Liver (tissue), 9 donors: Measurements from ENCODE around the gene GGA1. TPM values are rescaled to one million over a fixed set of nuclear protein-coding genes. Genes with fewer than 3 reads are reported as not detected.
A peak's percentile ranks its signal among the peaks of the same experiment; 100 is the strongest.

ENCODE experiments used
- DNase-seq: peaks from one replicate; pipeline ENCODE4 v3.0.0-alpha.2; 2017; ENCODE audit warnings: low spot score
- H3K27ac ChIP-seq, 2 donors: one replicate each; pipeline ENCODE4 v1.7.0; 2013; ENCODE audit warnings: inconsistent platforms in 2 of 2, low read length in 2 of 2, control low read depth in 1 of 2, low read depth in 1 of 2, mild to moderate bottlenecking in 1 of 2
- H3K27me3 ChIP-seq, 4 donors: one replicate each; pipeline versions ENCODE4 v1.6.1 to v1.7.0; 2013; ENCODE audit warnings: low read length in 3 of 4, inconsistent platforms in 1 of 4, mild to moderate bottlenecking in 1 of 4, moderate library complexity in 1 of 4; ENCODE audit not compliant: control insufficient read depth in 4 of 4, insufficient read depth in 4 of 4
- H3K36me3 ChIP-seq, 4 donors: one replicate each; pipeline versions ENCODE4 v1.6.1 to v1.7.0; 2013; ENCODE audit warnings: low read length in 3 of 4, mild to moderate bottlenecking in 3 of 4, low read depth in 1 of 4, moderate library complexity in 1 of 4; ENCODE audit not compliant: control insufficient read depth in 4 of 4, insufficient read depth in 3 of 4
- H3K4me1 ChIP-seq, 4 donors: one replicate each; pipeline versions ENCODE4 v1.6.1 to v1.7.0; 2013; ENCODE audit warnings: low read length in 3 of 4, mild to moderate bottlenecking in 3 of 4, moderate library complexity in 1 of 4; ENCODE audit not compliant: control insufficient read depth in 4 of 4, insufficient read depth in 4 of 4
- H3K4me3 ChIP-seq, 3 donors: one replicate each; pipeline versions ENCODE4 v1.6.1 to v1.7.0; 2013; ENCODE audit warnings: low read length in 3 of 3, control low read depth in 1 of 3, low read depth in 1 of 3, mild to moderate bottlenecking in 1 of 3
- H3K9ac ChIP-seq, 2 donors: one replicate each; pipeline ENCODE4 v1.7.0; 2013; ENCODE audit warnings: low read length in 2 of 2, mild to moderate bottlenecking in 2 of 2, moderate library complexity in 2 of 2, control low read depth in 1 of 2, low read depth in 1 of 2
- H3K9me3 ChIP-seq, 4 donors: one replicate each; pipeline versions ENCODE4 v1.6.1 to v1.7.0; 2013; ENCODE audit warnings: low read length in 3 of 4; ENCODE audit not compliant: control insufficient read depth in 4 of 4
- ATF3 ChIP-seq: IDR thresholded peaks from 2 replicates; pipeline ENCODE4 v1.6.1; 2016; ENCODE audit warnings: antibody characterized with exemption
- EGR1 ChIP-seq, 2 donors: IDR thresholded peaks; 2 replicates each; pipeline ENCODE4 v1.6.1; 2016 to 2018; ENCODE audit warnings: antibody characterized with exemption in 2 of 2, low read depth in 2 of 2
- FOXA1 ChIP-seq: IDR thresholded peaks from 2 replicates; pipeline ENCODE4 v1.6.1; 2016; ENCODE audit warnings: antibody characterized with exemption
- FOXA2 ChIP-seq: IDR thresholded peaks from 2 replicates; pipeline ENCODE4 v1.6.1; 2016; ENCODE audit warnings: antibody characterized with exemption
- GABPA ChIP-seq, 2 donors: IDR thresholded peaks in 1 of 2; conservative IDR thresholded peaks in 1 of 2; 2 replicates each; pipeline ENCODE4 v1.6.1; 2016; ENCODE audit warnings: antibody characterized with exemption in 2 of 2, mild to moderate bottlenecking in 1 of 2, moderate library complexity in 1 of 2
- HNF4A ChIP-seq, 2 donors: conservative IDR thresholded peaks; 2 replicates each; pipeline ENCODE4 v1.6.1; 2016; ENCODE audit warnings: antibody characterized with exemption in 2 of 2, mild to moderate bottlenecking in 2 of 2
- HNF4G ChIP-seq: IDR thresholded peaks from 2 replicates; pipeline ENCODE4 v1.6.1; 2016; ENCODE audit warnings: antibody characterized with exemption
- JUND ChIP-seq, 2 donors: IDR thresholded peaks; 2 replicates each; pipeline ENCODE4 v1.6.1; 2016; ENCODE audit warnings: antibody characterized with exemption in 2 of 2
- MAX ChIP-seq: IDR thresholded peaks from 2 replicates; pipeline ENCODE4 v1.6.1; 2016; ENCODE audit warnings: antibody characterized with exemption
- NR2F2 ChIP-seq: IDR thresholded peaks from 2 replicates; pipeline ENCODE4 v1.6.1; 2016; ENCODE audit warnings: antibody characterized with exemption
- RAD21 ChIP-seq, 2 donors: IDR thresholded peaks; 2 replicates each; pipeline ENCODE4 v1.6.1; 2016; ENCODE audit warnings: antibody characterized with exemption in 2 of 2, mild to moderate bottlenecking in 2 of 2
- RXRA ChIP-seq, 2 donors: IDR thresholded peaks; 2 replicates each; pipeline ENCODE4 v1.6.1; 2017 to 2018; ENCODE audit warnings: antibody characterized with exemption in 2 of 2, mild to moderate bottlenecking in 1 of 2
- SP1 ChIP-seq: IDR thresholded peaks from 2 replicates; pipeline ENCODE4 v1.6.1; 2018; ENCODE audit warnings: antibody characterized with exemption, mild to moderate bottlenecking
- TAF1 ChIP-seq: conservative IDR thresholded peaks from 2 replicates; pipeline ENCODE4 v1.6.1; 2016; ENCODE audit warnings: antibody characterized with exemption, mild to moderate bottlenecking
- YY1 ChIP-seq: IDR thresholded peaks from 2 replicates; pipeline ENCODE4 v1.6.1; 2016; ENCODE audit warnings: antibody characterized with exemption, mild to moderate bottlenecking
- WGBS: extraction: QIAGEN DNeasy Blood & Tissue Kit; methylation state at CpG from one replicate; pipeline ENCODE4 v1.1.7; 2013; 5-methylcytosine and 5-hydroxymethylcytosine counted together
- polyA plus RNA-seq, 2 donors: library from polyadenylated mRNA; stranded (reverse) in 1 of 2; unstranded in 1 of 2; fragments of 200-250 nt in 1 of 2; fragments of >200 nt in 1 of 2; fragmentation: Nextera tagmentation in 1 of 2; extraction: Ambion mirVana in 1 of 2; gene quantifications; one replicate each; pipeline versions ENCODE4 v1.2.1 to v1.2.3, GENCODE V29; 2013 to 2015
- total RNA-seq, 2 donors: library from RNA; depleted of rRNA; stranded (reverse); fragments of >200 nt; gene quantifications; one replicate each; pipeline ENCODE4 v1.2.3, GENCODE V29; 2014
- TF ChIP-seq, protein P1 (sequence below): fragments of 150-350 bp; IDR thresholded peaks from 2 replicates; pipeline ENCODE4 v1.5.1; 2017; ENCODE audit warnings: improper control_type of control experiment, low read depth, low read length; ENCODE audit not compliant: missing input control
- donor health status: healthy.
- donor health status: healthy.
- donor health status: healthy.
- donor health status: healthy.
- donor health status: healthy.

Gene GGA1
- total and polyA plus RNA-seq, 4 donors = 15.1 to 26.4 (median 17.8) TPM

- Histone ChIP-seq H3K27me3 (no peaks in the 10 kb centered on the region), H3K9me3 (no peaks in the 10 kb centered on the region), H3K36me3 (no peaks in the 10 kb centered on the region), H3K9ac (no peak overlapping the region), H3K4me1 (peaks cover 0 to 25% (median 15%) of the 10 kb centered on the region in 4 donors), H3K4me3 (no peak overlapping the region), H3K27ac (no peak overlapping the region)
- WGBS = 89% methylated on average over 6 of the region's 6 CpGs
- DNase-seq = no peak
- TF ChIP-seq HNF4G (no peak), RXRA (IDR thresholded peaks at IDR 0.05) (no peak), ATF3 (no peak), GABPA (IDR thresholded peaks at IDR 0.05 in 1 of 2, conservative IDR thresholded peaks at IDR 0.05 in 1 of 2) (no peak)
These were observed 4.6 kb upstream of the GGA1 start for GRCh38 chr22:37604074-37604473.

DNA sequence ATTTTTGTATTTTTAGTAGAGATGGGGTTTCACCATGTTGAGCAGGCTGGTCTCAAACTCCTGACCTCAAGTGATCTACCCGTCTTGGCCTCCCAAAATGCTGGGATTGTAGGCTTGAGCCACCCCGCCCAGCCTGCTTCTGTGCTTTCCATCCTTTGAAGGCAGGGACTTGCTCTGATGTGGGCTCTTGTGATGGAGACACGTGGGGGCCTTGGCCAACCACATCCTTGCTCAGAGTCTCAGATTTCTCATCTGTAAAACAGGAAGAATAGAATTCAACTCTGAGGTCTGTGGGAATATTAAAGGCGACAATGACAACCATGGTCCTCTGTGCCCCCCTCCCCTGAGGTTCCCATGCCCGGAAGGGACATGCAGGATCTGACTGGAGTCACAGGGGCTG is 3.8 kb upstream of the GGA1 start:
- no peak overlapping the region for H3K4me3 ChIP-seq
- TF ChIP-seq MAX (no peak), FOXA1 (no peak), JUND (IDR thresholded peaks at IDR 0.05) (no peak), ATF3 (no peak), SP1 (no peak), TAF1 (no peak)
- peaks cover 1 to 33% (median 22%) of the 10 kb centered on the region in 4 donors for H3K4me1 ChIP-seq
- no peak overlapping the region for H3K27ac ChIP-seq
- DNase-seq = no peak
- H3K27me3 ChIP-seq = no peaks in the 10 kb centered on the region
- no peaks in the 10 kb centered on the region for H3K9me3 ChIP-seq
- no peaks in the 10 kb centered on the region for H3K36me3 ChIP-seq
- 73% methylated on average over 5 of the region's 5 CpGs for WGBS
- no peak overlapping the region for H3K9ac ChIP-seq

DNA sequence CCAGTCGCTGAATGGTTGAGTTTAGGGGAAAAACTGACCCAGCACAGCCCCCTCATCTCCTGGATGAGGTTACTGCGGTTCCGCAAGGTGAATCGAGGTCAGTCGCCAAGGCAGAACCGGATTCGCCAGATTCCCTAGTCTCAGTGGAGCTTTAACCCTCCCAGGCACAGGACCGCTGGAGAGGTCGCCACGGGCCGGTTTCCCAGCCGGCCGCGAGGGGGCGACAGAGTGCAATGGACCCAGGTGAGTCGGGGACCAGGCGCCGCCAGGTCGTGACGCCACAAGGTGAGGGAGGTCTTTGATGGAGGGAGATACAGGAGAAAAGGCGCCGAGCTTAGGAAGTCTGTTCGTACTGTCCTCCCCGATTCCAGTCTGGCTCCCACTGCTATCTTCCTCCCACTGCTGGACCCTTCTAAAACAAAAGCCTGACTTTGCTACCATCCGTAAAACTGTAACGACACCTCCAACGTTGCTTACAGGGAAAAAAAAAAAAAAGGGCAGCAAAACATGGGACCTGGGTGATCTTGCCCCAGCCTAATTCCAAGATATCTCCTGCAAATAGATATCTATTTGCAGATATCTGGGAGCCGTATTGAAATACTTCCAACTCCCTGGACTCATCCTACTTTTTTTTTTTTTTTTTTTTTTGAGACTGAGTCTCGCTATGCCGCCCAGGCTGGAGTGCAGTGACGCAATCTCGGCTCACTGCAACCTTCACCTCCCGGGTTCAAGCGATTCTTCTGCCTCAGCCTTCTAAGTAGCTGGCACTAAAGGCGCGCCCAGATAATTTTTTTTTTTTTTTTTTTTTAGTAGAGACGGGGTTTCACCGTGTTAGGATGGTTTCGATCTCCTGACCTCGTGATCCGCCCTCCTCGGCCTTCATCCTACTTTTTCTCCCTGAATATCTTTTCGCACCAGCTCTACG is 1.4 kb upstream of the GGA1 start:
- no peak overlapping the region for H3K9ac ChIP-seq
- no peaks in the 10 kb centered on the region for H3K36me3 ChIP-seq
- DNase-seq = peak; percentile 92
- H3K9me3 ChIP-seq = no peaks in the 10 kb centered on the region
- TF ChIP-seq, protein P1, sequence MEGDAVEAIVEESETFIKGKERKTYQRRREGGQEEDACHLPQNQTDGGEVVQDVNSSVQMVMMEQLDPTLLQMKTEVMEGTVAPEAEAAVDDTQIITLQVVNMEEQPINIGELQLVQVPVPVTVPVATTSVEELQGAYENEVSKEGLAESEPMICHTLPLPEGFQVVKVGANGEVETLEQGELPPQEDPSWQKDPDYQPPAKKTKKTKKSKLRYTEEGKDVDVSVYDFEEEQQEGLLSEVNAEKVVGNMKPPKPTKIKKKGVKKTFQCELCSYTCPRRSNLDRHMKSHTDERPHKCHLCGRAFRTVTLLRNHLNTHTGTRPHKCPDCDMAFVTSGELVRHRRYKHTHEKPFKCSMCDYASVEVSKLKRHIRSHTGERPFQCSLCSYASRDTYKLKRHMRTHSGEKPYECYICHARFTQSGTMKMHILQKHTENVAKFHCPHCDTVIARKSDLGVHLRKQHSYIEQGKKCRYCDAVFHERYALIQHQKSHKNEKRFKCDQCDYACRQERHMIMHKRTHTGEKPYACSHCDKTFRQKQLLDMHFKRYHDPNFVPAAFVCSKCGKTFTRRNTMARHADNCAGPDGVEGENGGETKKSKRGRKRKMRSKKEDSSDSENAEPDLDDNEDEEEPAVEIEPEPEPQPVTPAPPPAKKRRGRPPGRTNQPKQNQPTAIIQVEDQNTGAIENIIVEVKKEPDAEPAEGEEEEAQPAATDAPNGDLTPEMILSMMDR = peak; percentile 91
- TF ChIP-seq RXRA (IDR thresholded peaks at IDR 0.05) (peak; percentile 35 to 74), EGR1 (IDR thresholded peaks at IDR 0.05; ENCODE audit: low read depth in 2 of 2) (no peak), HNF4A (conservative IDR thresholded peaks at IDR 0.05) (peak in 1 of 2 donors; percentile 15), SP1 (peak; percentile 40), MAX (no peak), RAD21 (IDR thresholded peaks at IDR 0.05) (peak; percentile 74 to 84), YY1 (peak; percentile 32), ATF3 (no peak), GABPA (IDR thresholded peaks at IDR 0.05 in 1 of 2, conservative IDR thresholded peaks at IDR 0.05 in 1 of 2) (peak in 1 of 2 donors; percentile 39), FOXA2 (no peak), HNF4G (no peak), FOXA1 (no peak), NR2F2 (peak; percentile 36)
- H3K4me1 ChIP-seq = peaks cover 4 to 41% (median 26%) of the 10 kb centered on the region in 4 donors
- 2% methylated on average over 44 of the region's 44 CpGs for WGBS
- peak overlapping the region; percentile 32 to 86 for H3K27ac ChIP-seq
- no peaks in the 10 kb centered on the region for H3K27me3 ChIP-seq
- peak overlapping the region; percentile 41 to 97 (median 64) for H3K4me3 ChIP-seq
